Cardiac muscle cell (in vitro differentiated cells and primary cell): ENCODE results near the gene CCDC88B. TPM values are rescaled to one million over a fixed set of nuclear protein-coding genes. Genes with fewer than 3 reads are reported as not detected.

ENCODE experiments used
- DNase-seq, 2 donors: peaks; one replicate each; pipeline versions ENCODE4 v3.0.0 to v3.0.0-alpha.2; 2010 to 2017; ENCODE audit warnings: low read depth in 1 of 2, low spot score in 1 of 2
- H3K27ac ChIP-seq: fragments of 200-600 bp; sonication (generic); 2 replicates; pipeline ENCODE4 v1.5.1; 2016
- H3K27me3 ChIP-seq: fragments of 200-600 bp; sonication (generic); 2 replicates; pipeline ENCODE4 v1.6.0; 2016; ENCODE audit warnings: control low read depth
- H3K36me3 ChIP-seq: fragments of 200-600 bp; sonication (generic); 2 replicates; pipeline ENCODE4 v1.5.1; 2016; ENCODE audit warnings: control low read depth
- H3K4me1 ChIP-seq: fragments of 200-600 bp; sonication (generic); 2 replicates; pipeline ENCODE4 v1.8.1; 2017; ENCODE audit warnings: low read depth, mild to moderate bottlenecking, mixed run types
- H3K4me3 ChIP-seq: fragments of 200-600 bp; sonication (generic); 2 replicates; pipeline ENCODE4 v1.5.1; 2016; ENCODE audit warnings: mild to moderate bottlenecking
- H3K9me3 ChIP-seq: fragments of 200-600 bp; sonication (generic); 2 replicates; pipeline ENCODE4 v1.5.1; 2017; ENCODE audit warnings: low read depth, mild to moderate bottlenecking, control low read depth
- polyA plus RNA-seq: library from polyadenylated mRNA; unstranded; fragments of >200 nt; fragmentation: Nextera tagmentation; extraction: Ambion mirVana; gene quantifications from 2 replicates; pipeline ENCODE4 v1.2.1, GENCODE V29; 2016
- total RNA-seq: library from RNA; depleted of rRNA; stranded (reverse); fragments of >200 nt; gene quantifications from 2 replicates; pipeline ENCODE4 v1.2.3, GENCODE V29; 2016
- TF ChIP-seq, protein P1 (sequence below): IDR thresholded peaks from 2 replicates; pipeline ENCODE4 v1.5.1; 2012; ENCODE audit warnings: low read depth, mild to moderate bottlenecking, low read length

Gene CCDC88B
- total and polyA plus RNA-seq, 2 experiments from 2014 or later, result 8.4 to 8.6 TPM

DNA sequence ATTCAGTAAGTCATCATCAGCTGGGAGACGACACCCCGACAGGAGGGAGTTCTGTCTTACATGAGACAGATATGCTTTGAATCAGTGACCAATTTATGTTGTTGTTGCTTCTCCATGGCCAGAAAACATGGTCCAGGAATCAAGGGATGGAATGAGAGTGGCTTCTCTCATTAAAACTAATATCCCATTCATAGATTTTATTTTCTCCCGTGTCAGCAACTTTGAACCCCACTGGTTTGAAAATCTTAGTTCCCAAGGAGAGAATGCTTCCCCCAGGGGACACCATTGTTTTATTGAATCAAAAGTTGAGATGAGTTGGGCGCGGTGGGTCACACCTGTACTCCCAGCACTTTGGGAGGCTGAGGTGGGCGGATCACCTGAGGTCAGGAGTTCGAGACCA lies 61.8 kb downstream of the CCDC88B start:
- Histone ChIP-seq H3K9me3 (no peaks in the 10 kb centered on the region), H3K36me3 (no peaks in the 10 kb centered on the region), H3K27ac (no peak overlapping the region), H3K4me1 (peaks cover 12% of the 10 kb centered on the region), H3K4me3 (no peak overlapping the region), H3K27me3 (no peaks in the 10 kb centered on the region)
- TF ChIP-seq, protein P1, sequence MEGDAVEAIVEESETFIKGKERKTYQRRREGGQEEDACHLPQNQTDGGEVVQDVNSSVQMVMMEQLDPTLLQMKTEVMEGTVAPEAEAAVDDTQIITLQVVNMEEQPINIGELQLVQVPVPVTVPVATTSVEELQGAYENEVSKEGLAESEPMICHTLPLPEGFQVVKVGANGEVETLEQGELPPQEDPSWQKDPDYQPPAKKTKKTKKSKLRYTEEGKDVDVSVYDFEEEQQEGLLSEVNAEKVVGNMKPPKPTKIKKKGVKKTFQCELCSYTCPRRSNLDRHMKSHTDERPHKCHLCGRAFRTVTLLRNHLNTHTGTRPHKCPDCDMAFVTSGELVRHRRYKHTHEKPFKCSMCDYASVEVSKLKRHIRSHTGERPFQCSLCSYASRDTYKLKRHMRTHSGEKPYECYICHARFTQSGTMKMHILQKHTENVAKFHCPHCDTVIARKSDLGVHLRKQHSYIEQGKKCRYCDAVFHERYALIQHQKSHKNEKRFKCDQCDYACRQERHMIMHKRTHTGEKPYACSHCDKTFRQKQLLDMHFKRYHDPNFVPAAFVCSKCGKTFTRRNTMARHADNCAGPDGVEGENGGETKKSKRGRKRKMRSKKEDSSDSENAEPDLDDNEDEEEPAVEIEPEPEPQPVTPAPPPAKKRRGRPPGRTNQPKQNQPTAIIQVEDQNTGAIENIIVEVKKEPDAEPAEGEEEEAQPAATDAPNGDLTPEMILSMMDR, result no peak
- no peak for DNase-seq

DNA sequence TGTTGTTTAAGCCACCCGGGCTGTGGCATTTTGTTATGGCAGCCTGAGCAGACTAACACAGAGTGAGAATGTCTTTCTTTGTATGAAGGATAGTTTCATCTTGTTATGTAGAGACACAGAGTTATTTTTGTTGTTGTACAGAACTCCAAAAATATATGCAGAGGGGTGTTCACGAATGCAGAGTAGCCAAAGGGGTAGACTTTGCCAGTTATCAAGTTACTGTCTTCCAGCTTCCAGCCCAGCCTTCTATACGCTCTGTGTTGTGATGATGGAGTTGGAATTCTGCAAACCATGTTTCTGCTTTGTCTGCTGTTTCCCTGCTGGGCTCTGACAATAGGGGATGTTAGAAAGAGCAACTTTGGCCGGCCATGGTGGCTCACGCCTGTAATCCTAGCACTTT lies 63.1 kb downstream of the CCDC88B start:
- Histone ChIP-seq H3K4me3 (no peak overlapping the region), H3K27ac (no peak overlapping the region), H3K4me1 (peaks cover 17% of the 10 kb centered on the region), H3K27me3 (no peaks in the 10 kb centered on the region), H3K9me3 (no peaks in the 10 kb centered on the region), H3K36me3 (no peaks in the 10 kb centered on the region)
- no peak for DNase-seq
- TF ChIP-seq, protein P1, result no peak

DNA sequence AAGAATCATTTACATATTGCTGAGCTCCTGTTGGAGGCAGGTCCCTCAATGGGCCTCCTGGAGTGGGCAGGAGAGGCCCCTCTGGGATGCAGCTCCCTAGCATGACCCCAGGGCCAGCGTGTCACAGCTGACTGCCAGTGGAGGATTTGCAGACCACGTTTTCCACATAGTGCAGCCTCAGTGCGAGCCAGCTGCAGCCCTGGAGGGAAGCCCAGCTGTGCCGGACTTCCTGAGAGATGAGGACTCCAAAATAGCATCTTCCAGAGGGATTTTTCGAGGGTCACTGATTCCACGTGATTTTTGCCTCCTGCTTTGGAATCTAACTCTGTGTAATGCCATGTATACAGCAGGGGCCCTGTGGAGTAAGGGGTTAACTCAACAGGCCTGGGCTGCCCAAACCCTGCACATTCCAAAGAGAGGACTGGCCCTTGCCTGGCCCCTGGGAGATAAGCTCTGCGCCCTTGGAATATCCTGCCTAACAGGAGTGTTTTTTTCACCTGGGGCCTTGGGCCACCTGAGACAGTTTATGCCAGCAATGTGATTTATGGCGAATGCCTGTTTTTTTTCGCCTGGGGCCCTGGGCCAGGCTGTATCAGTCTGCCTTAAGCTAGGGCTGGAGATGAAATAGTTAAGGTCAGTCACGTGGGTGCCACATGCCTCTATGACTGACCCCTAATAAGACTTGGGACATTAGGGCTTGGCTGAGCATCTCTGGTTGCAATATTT lies 66.4 kb downstream of the CCDC88B start:
- DNase-seq, result peak; percentile 57 to 58
- H3K4me1 ChIP-seq, result peaks cover 29% of the 10 kb centered on the region
- no peaks in the 10 kb centered on the region for H3K27me3 ChIP-seq
- no peaks in the 10 kb centered on the region for H3K9me3 ChIP-seq
- H3K27ac ChIP-seq, result peak overlapping the region; percentile 80
- TF ChIP-seq, protein P1, result no peak
- H3K4me3 ChIP-seq, result no peak overlapping the region
- H3K36me3 ChIP-seq, result no peaks in the 10 kb centered on the region

Other genes with a start within 250 kb of the CCDC88B start
- gene MACROD1, start 174.1 kb upstream of the CCDC88B start, total RNA-seq, result 116 and 156 TPM in 2 replicates
- gene MACROD1, start 174.1 kb upstream of the CCDC88B start, polyA plus RNA-seq, result 134 and 198 TPM in 2 replicates
- 231 and 244 TPM in 2 replicates for gene STIP1, start 154.0 kb upstream of the CCDC88B start, total RNA-seq
- gene STIP1, start 154.0 kb upstream of the CCDC88B start, polyA plus RNA-seq, result 229 and 240 TPM in 2 replicates
- gene FERMT3, start 133.5 kb upstream of the CCDC88B start, total RNA-seq, result 0.11 and 1.8 TPM in 2 replicates
- gene FERMT3, start 133.5 kb upstream of the CCDC88B start, polyA plus RNA-seq, result 1.1 and 2.1 TPM in 2 replicates
- 117 and 131 TPM in 2 replicates for gene TRPT1, start 114.0 kb upstream of the CCDC88B start, total RNA-seq
- 137 and 161 TPM in 2 replicates for gene TRPT1, start 114.0 kb upstream of the CCDC88B start, polyA plus RNA-seq
- gene NUDT22, start 113.9 kb upstream of the CCDC88B start, total RNA-seq, result 76.0 and 98.8 TPM in 2 replicates
- gene NUDT22, start 113.9 kb upstream of the CCDC88B start, polyA plus RNA-seq, result 88.3 and 90.6 TPM in 2 replicates
- 75.5 and 79.9 TPM in 2 replicates for gene DNAJC4, start 109.7 kb upstream of the CCDC88B start, total RNA-seq
- gene DNAJC4, start 109.7 kb upstream of the CCDC88B start, polyA plus RNA-seq, result 126 and 132 TPM in 2 replicates
- 162 and 206 TPM in 2 replicates for gene VEGFB, start 105.6 kb upstream of the CCDC88B start, total RNA-seq
- gene VEGFB, start 105.6 kb upstream of the CCDC88B start, polyA plus RNA-seq, result 178 and 199 TPM in 2 replicates
- 102 and 177 TPM in 2 replicates for gene FKBP2, start 99.1 kb upstream of the CCDC88B start, total RNA-seq
- 191 and 321 TPM in 2 replicates for gene FKBP2, start 99.1 kb upstream of the CCDC88B start, polyA plus RNA-seq
- 220 and 240 TPM in 2 replicates for gene PPP1R14B, start 93.3 kb upstream of the CCDC88B start, total RNA-seq
- gene PPP1R14B, start 93.3 kb upstream of the CCDC88B start, polyA plus RNA-seq, result 238 and 288 TPM in 2 replicates
- 20.3 and 24.7 TPM in 2 replicates for gene PLCB3, start 88.7 kb upstream of the CCDC88B start, total RNA-seq
- gene PLCB3, start 88.7 kb upstream of the CCDC88B start, polyA plus RNA-seq, result 10.6 and 11.0 TPM in 2 replicates
- 155 and 200 TPM in 2 replicates for gene BAD, start 55.5 kb upstream of the CCDC88B start, total RNA-seq
- gene BAD, start 55.5 kb upstream of the CCDC88B start, polyA plus RNA-seq, result 168 and 195 TPM in 2 replicates
- gene GPR137, start 54.4 kb upstream of the CCDC88B start, total RNA-seq, result 37.7 and 41.4 TPM in 2 replicates
- gene GPR137, start 54.4 kb upstream of the CCDC88B start, polyA plus RNA-seq, result 67.8 and 82.6 TPM in 2 replicates
- gene KCNK4, start 48.9 kb upstream of the CCDC88B start, total RNA-seq, result not detected in 2 replicates
- not detected in 2 replicates for gene KCNK4, start 48.9 kb upstream of the CCDC88B start, polyA plus RNA-seq
- not detected in 2 replicates for gene CATSPERZ, start 39.8 kb upstream of the CCDC88B start, total RNA-seq
- gene CATSPERZ, start 39.8 kb upstream of the CCDC88B start, polyA plus RNA-seq, result 0.54 and 0.56 TPM in 2 replicates
- 77.0 and 94.0 TPM in 2 replicates for gene ESRRA, start 34.7 kb upstream of the CCDC88B start, total RNA-seq
- gene ESRRA, start 34.7 kb upstream of the CCDC88B start, polyA plus RNA-seq, result 48.8 and 49.3 TPM in 2 replicates
- gene TRMT112, start 22.6 kb upstream of the CCDC88B start, total RNA-seq, result 298 and 438 TPM in 2 replicates
- gene TRMT112, start 22.6 kb upstream of the CCDC88B start, polyA plus RNA-seq, result 331 and 375 TPM in 2 replicates
- 500 and 570 TPM in 2 replicates for gene PRDX5, start 22.1 kb upstream of the CCDC88B start, total RNA-seq
- 646 and 784 TPM in 2 replicates for gene PRDX5, start 22.1 kb upstream of the CCDC88B start, polyA plus RNA-seq
- gene RPS6KA4, start 19.0 kb downstream of the CCDC88B start, total RNA-seq, result 28.2 and 30.4 TPM in 2 replicates
- gene RPS6KA4, start 19.0 kb downstream of the CCDC88B start, polyA plus RNA-seq, result 19.7 and 22.3 TPM in 2 replicates
- 0.42 TPM in 1 of 2 replicates, not detected in the other for gene SLC22A11, start 215.7 kb downstream of the CCDC88B start, total RNA-seq
- 1.3 TPM in 1 of 2 replicates, not detected in the other for gene SLC22A11, start 215.7 kb downstream of the CCDC88B start, polyA plus RNA-seq